Endothelial cell of umbilical vein (primary cell): Measurements from ENCODE around the gene STX1A. TPM values are rescaled to one million over a fixed set of nuclear protein-coding genes. Genes with fewer than 3 reads are reported as not detected.

Source experiments
- BruUV-seq: library from RNA; stranded (reverse); fragments of 400-500 nt; replicated peaks from 2 replicates; lab custom pipeline; 2021; lab: Mats Ljungman, UMichigan
- CTCF ChIA-PET: fragments of 300-600, 350-600 bp; sonication (Branson Sonifier 250); formaldehyde crosslinking; loops from one replicate; lab custom pipeline; 2021; ENCODE audit warnings: antibody characterized with exemption, inconsistent platforms; lab: Charles Lee
- POLR2A ChIA-PET: fragments of 300-600, 350-600 bp; sonication (Branson Sonifier 250); formaldehyde crosslinking; loops from one replicate; lab custom pipeline; 2021; ENCODE audit warnings: antibody characterized with exemption, inconsistent platforms; lab: Charles Lee
- DNase-seq: peaks from one replicate; pipeline ENCODE4 v3.0.0-alpha.2; 2011; ENCODE audit warnings: low read depth, low spot score
- FAIRE-seq: peaks from 2 replicates; lab custom pipeline; 2011; peaks lifted over from hg19 to GRCh38; lab: Jason Lieb, UNC
- H2AFZ ChIP-seq: 2 replicates; pipeline ENCODE4 v1.6.0; 2012; ENCODE audit warnings: low read depth, low read length, control low read depth, inconsistent platforms
- H3K27ac ChIP-seq: 2 replicates; pipeline ENCODE4 v1.5.1; 2011; ENCODE audit warnings: low read depth, mild to moderate bottlenecking, control low read depth, low read length, moderate library complexity; ENCODE audit not compliant: insufficient read depth
- H3K27me3 ChIP-seq, 2 experiments: 2 replicates each; pipeline versions ENCODE4 v1.6.0 to v1.6.1; 2011; ENCODE audit warnings: low read length in 2 of 2, mixed read lengths in 1 of 2; ENCODE audit not compliant: control insufficient read depth in 2 of 2, insufficient read depth in 2 of 2
- H3K36me3 ChIP-seq, 2 experiments: 2 replicates in 1 of 2; 3 replicates in 1 of 2; pipeline ENCODE4 v1.5.1; 2011; ENCODE audit warnings: low read length in 2 of 2, mild to moderate bottlenecking in 1 of 2, moderate library complexity in 1 of 2; ENCODE audit not compliant: control insufficient read depth in 2 of 2, insufficient read depth in 2 of 2; ENCODE audit errors: extremely low read depth in 1 of 2
- H3K4me1 ChIP-seq: 3 replicates; pipeline ENCODE4 v1.5.1; 2011; ENCODE audit warnings: mild to moderate bottlenecking, low read length; ENCODE audit not compliant: control insufficient read depth, insufficient read depth; ENCODE audit errors: extremely low read depth
- H3K4me2 ChIP-seq: 2 replicates; pipeline ENCODE4 v1.6.1; 2011; ENCODE audit warnings: low read length, control low read depth, mixed read lengths; ENCODE audit not compliant: insufficient read depth
- H3K4me3 ChIP-seq, 3 experiments: fragments of 200-600 bp in 1 of 3; sonication (generic), shearing (Covaris generic) in 1 of 3; replicated peaks in 1 of 3; 2 replicates each; pipeline ENCODE4 v1.5.1; 2011 to 2016; ENCODE audit warnings: control low read depth in 3 of 3, low read length in 3 of 3, mild to moderate bottlenecking in 2 of 3, inconsistent platforms in 1 of 3, low read depth in 1 of 3, moderate library complexity in 1 of 3; ENCODE audit not compliant: insufficient read depth in 1 of 3
- H3K79me2 ChIP-seq: 2 replicates; pipeline ENCODE4 v1.6.0; 2012; ENCODE audit warnings: low read length, inconsistent platforms; ENCODE audit not compliant: control insufficient read depth, insufficient read depth
- H3K9ac ChIP-seq: replicated peaks from 2 replicates; pipeline ENCODE3; 2011; ENCODE audit warnings: low read length, control low read depth; ENCODE audit not compliant: insufficient read depth; ENCODE audit errors: extremely low read depth
- H3K9me1 ChIP-seq: replicated peaks from 3 replicates; pipeline ENCODE4 v1.6.0; 2011; ENCODE audit warnings: mild to moderate bottlenecking, low read length; ENCODE audit not compliant: control insufficient read depth, insufficient read depth; ENCODE audit errors: extremely low read depth
- H3K9me3 ChIP-seq: replicated peaks from 2 replicates; pipeline ENCODE4 v1.5.1; 2012; ENCODE audit warnings: low read length, inconsistent platforms; ENCODE audit not compliant: control insufficient read depth, insufficient read depth
- H4K20me1 ChIP-seq: replicated peaks from 2 replicates; pipeline ENCODE3; 2011; ENCODE audit warnings: mild to moderate bottlenecking, low read length; ENCODE audit not compliant: control insufficient read depth, insufficient read depth; ENCODE audit errors: extremely low read depth
- CTCF ChIP-seq, 2 donors: IDR thresholded peaks; 1 replicate in 1 of 2; 2 replicates in 1 of 2; pipeline ENCODE4 v1.5.1; 2011; ENCODE audit warnings: low read length in 2 of 2, mild to moderate bottlenecking in 2 of 2, moderate library complexity in 2 of 2, control low read depth in 1 of 2, inconsistent platforms in 1 of 2, low read depth in 1 of 2; ENCODE audit not compliant: insufficient read depth in 1 of 2; ENCODE audit errors: extremely low read depth in 1 of 2
- EZH2 ChIP-seq: IDR thresholded peaks from 2 replicates; pipeline ENCODE4 v1.6.1; 2012; ENCODE audit warnings: borderline replicate concordance, low read depth, mild to moderate bottlenecking, moderate library complexity, low read length, inconsistent platforms; ENCODE audit not compliant: severe bottlenecking
- FOS ChIP-seq: IDR thresholded peaks from 2 replicates; pipeline ENCODE4 v1.6.1; 2011; ENCODE audit warnings: mild to moderate bottlenecking, low read length, moderate library complexity, borderline replicate concordance; ENCODE audit not compliant: insufficient read depth
- GATA2 ChIP-seq: IDR thresholded peaks from 2 replicates; pipeline ENCODE4 v1.7.0; 2011; ENCODE audit warnings: low read depth, mild to moderate bottlenecking, moderate library complexity, mixed read lengths, low read length; ENCODE audit not compliant: insufficient read length, insufficient read depth
- JUN ChIP-seq: IDR thresholded peaks from 2 replicates; pipeline ENCODE4 v1.6.1; 2011; ENCODE audit warnings: borderline replicate concordance, low read depth; ENCODE audit not compliant: insufficient read length, insufficient read depth
- MAX ChIP-seq: IDR thresholded peaks from 2 replicates; pipeline ENCODE4 v1.6.1; 2011; ENCODE audit not compliant: insufficient read depth, insufficient read length
- MYC ChIP-seq: IDR thresholded peaks from one replicate; pipeline ENCODE4 v1.6.1; 2011; ENCODE audit warnings: mild to moderate bottlenecking, low read depth, low read length
- POLR2A ChIP-seq: IDR thresholded peaks from 2 replicates; pipeline ENCODE4 v1.6.1; 2012; ENCODE audit warnings: low read depth, mild to moderate bottlenecking, control low read depth, low read length
- POLR2AphosphoS5 ChIP-seq: IDR thresholded peaks from 2 replicates; pipeline ENCODE4 v1.6.1; 2012; ENCODE audit warnings: low read depth, mild to moderate bottlenecking, control low read depth, low read length, moderate library complexity; ENCODE audit not compliant: insufficient read depth
- dilution Hi-C: fragments of 300-500 bp; cut with MboI; formaldehyde crosslinking; loops from one replicate; pipeline ENCODE4 v1.15.0; 2019; ENCODE audit warnings: low sequenced_read_pairs; ENCODE audit not compliant: extremely low pct_ligation_motif_present
- intact Hi-C: fragments of 100-400 bp; cut with micrococcal nuclease; formaldehyde crosslinking; loops from one replicate; pipeline ENCODE4 v1.10.0; 2022
- polyA plus RNA-seq, 4 experiments: library from polyadenylated mRNA; depleted of rRNA in 3 of 4; stranded (reverse) in 3 of 4; unstranded in 1 of 4; fragments of >200 nt; gene quantifications; 2 replicates each; pipeline versions ENCODE4 v1.2.1 to v1.2.3, GENCODE V29; 2011 to 2012; ENCODE audit warnings: missing spikeins in 1 of 4
- total RNA-seq: library from RNA; stranded (reverse); gene quantifications from 2 replicates; pipeline ENCODE4 v1.2.3, GENCODE V29; 2021

STX1A gene
- total and polyA plus RNA-seq, 2 donors (not counting 3 experiments of a cell fraction or from before 2014, with no cell fraction given) = 13.1 to 20.8 TPM

GRCh38 chr7:73702665-73703064, 16.8 kb downstream of the STX1A start:
- CTCF ChIA-PET = interaction anchor here (1.2 to 3.2 kb wide), 5 partner anchors 10 to 96 kb away, joined by 5 to 26 read pairs (median 10); no protein-coding TSS in a partner anchor

More at GRCh38 chr7:73702665-73703064, 16.8 kb downstream of the STX1A start:
- Histone ChIP-seq H3K27ac (no peak overlapping the region), H4K20me1 (no peaks in the 10 kb centered on the region), H3K9me1 (no peaks in the 10 kb centered on the region), H3K9me3 (no peaks in the 10 kb centered on the region), H3K4me2 (no peak overlapping the region), H3K9ac (no peak overlapping the region), H2AFZ (no peak overlapping the region), H3K36me3 (peaks cover 3 to 20% of the 10 kb centered on the region in 2 experiments), H3K79me2 (no peaks in the 10 kb centered on the region), H3K4me3 (no peak overlapping the region), H3K27me3 (no peaks in the 10 kb centered on the region), H3K4me1 (peaks cover 9% of the 10 kb centered on the region)
- no peak for FAIRE-seq
- DNase-seq = no peak
- POLR2A ChIA-PET = interaction anchor here (0.7 kb wide), 1 partner anchor 146 kb away, joined by 5 read pairs; no protein-coding TSS in a partner anchor
- intact Hi-C loops (no loop called here), dilution Hi-C loops (no loop called here)
- TF ChIP-seq FOS = no peak
- TF ChIP-seq GATA2 = no peak
- TF ChIP-seq POLR2A = no peak
- no peak for TF ChIP-seq MAX
- TF ChIP-seq CTCF (IDR thresholded peaks at IDR 0.05; ENCODE audit: extremely low read depth in 1 of 2, insufficient read depth in 1 of 2, low read depth in 1 of 2, low read length in 2 of 2) = no peak
- TF ChIP-seq EZH2 = no peak
- no peak for TF ChIP-seq POLR2AphosphoS5
- TF ChIP-seq MYC = no peak
- no peak for TF ChIP-seq JUN
- BruUV-seq = no TSS peak
